GM04504 (cell line): ENCODE measurements around the gene HCRTR1.

Experiments
- DNase-seq: peaks from one replicate; pipeline ENCODE4 v3.0.0-alpha.2; 2012; ENCODE audit warnings: low read depth

HCRTR1 gene

DNA sequence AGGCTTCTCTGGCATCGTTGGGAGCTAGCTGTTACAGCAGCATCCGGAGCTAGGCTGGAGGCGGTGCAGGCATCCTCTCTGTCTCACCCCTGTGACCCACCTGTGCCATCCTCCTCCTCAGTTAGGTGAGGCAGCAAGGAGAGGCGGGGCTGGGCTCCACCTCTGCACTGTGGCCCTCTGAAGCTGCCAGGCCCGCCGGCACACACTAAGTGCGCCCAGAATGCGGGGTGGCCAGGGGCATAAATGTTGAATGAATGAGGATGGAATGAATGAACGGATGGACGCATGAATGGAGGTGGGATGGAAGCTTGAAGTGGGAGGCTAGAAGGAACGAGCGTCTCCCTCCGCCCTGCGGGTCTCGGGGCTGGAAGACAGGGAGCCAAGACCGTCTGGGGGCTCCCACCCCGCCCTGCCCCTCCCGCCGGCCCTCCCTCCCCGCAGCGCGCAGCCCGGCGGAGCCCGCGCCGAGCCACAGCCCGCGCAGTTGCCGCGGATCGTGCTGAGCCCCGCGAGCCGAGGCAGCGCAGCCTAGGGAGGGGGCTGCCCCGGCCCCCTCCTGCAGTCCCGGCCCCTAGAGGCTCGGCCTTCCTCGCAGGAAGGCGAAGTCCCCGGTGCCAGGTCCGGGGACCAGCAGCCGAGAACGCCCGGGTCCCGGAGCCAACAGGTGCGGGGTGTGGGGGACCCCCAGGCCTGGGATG is at the start of gene HCRTR1:
Gene HCRTR1 (plus strand): TSS at position 472 of the 698 bp plus-strand sequence. CDS start 1,504 bp downstream, outside the sequence.
- no peak for DNase-seq

DNA sequence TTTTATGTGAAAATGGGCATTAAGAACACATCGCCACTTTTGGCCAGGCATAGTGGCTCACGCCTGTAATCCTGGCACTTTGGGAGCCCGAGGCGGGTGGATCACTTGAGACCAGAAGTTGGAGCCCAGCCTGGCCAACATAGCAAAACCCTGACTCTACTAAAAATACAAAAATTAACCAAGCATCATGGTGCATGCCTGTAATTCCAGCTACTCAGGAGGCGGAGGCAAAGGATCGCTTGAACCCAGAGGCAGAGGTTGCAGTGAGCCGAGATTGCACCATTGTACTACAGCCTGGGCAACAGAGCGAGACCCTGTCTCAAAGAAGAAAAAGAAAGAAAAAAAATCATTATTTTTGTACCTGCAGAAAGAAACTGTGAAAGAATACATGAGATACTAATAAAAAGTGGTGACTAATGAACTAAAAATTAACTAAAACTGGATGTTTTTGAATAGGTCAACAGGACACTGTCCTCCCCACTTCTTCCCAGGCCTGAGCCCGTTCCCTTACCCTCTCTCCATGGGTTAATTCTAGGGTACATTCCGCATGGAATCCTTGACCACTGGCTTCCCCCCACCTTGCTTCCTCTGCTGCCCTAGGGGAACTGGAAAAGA is 49.4 kb upstream of the HCRTR1 start:
- DNase-seq, result no peak

DNA sequence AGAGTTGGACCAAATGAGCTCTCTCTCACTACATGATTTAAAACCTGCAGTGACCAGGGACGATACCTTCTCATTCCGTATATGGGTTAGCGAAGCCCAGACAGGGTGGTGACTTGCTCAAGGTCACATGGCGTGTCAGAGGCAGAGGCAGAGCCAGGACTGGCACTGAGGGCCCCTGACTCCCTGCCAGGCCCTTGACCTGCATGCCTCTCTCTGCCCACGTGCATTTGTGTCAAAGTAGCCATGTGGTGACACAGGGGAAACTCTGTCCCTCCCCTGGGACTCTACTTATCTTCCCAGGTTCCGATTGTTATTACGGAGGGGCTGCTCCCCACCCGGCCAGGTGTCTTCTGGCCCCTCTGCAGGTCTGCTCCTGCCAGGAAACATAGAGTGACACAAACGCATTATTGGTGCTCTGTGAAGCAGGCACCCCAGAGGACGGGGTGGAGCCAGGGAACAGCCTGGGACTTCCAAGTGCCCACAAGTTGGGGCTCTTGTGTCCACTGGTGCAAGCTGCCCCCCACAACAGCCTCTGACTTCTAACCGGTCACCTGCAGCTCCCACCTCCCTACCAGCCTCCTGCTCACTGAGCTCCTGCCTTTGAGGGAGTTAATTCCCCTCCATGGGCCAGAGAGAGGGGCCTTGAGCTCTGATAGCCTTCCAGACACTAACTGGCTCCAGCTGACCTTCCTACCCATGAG is 48.4 kb upstream of the HCRTR1 start:
- DNase-seq, result no peak

DNA sequence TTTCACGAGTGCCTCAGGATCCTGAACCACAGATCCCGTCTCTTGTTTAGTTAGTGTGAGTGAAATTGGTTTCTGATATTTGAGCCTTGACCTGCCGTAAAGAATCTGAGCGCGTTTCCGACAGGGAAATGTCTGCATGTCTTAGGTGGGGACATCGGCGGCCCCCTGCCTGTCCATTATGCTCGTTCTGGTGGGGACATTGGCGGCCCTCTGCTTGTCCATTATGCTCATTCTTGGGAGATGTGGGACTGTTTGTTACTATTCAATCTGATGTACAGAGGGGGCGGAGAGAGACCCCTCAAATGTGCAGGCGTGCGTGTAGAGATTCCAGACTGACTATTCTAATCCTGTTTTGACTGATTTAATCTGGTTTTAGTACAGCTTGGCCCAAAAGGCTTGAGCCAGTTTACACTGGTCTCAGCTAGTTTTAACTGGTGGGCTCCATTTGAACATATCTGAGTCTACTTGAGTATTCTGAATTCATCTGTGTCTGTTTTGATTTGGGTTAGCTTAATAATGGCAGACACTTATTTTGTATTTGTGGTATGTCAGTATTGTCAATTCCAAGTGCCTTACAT is 47.8 kb upstream of the HCRTR1 start:
- DNase-seq, result no peak

DNA sequence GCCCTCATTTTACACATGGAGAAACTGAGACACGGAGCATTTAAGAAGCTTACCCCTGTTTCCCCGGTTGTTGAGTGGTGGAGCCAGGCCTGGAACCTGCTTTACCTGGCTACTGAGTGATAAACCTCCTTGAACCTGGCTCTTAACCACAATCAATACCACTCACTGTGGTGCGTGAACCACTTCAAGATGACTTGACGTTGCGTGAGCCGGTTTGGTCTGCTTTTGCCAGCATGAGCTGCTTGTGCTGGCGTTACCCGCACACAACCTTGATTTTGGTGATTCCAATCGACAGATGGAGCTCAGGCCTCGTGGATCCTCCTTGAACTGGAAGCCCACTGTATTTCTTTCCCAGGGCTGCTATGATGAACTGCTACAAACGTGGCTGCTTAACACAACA is 47.3 kb upstream of the HCRTR1 start:
- DNase-seq, result no peak

DNA sequence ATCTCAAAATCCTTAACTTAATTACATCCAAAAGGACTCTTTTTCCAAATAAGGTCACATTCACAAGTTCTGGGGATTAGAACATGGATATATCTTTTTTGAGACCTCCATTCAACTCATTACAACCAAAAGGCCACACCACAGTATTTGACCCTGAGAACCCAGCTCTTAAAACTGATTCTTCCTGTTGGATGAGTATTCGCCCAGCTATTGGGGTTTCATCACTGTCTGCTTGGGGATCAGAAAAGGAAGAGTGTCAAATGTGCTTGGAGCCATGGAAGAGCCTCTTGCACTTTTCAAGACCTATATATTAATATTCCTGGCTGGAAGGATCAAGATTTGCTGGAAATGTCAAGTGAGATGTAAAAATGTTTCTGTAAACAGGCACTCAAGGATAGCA is 46.6 kb upstream of the HCRTR1 start:
- DNase-seq, result no peak

DNA sequence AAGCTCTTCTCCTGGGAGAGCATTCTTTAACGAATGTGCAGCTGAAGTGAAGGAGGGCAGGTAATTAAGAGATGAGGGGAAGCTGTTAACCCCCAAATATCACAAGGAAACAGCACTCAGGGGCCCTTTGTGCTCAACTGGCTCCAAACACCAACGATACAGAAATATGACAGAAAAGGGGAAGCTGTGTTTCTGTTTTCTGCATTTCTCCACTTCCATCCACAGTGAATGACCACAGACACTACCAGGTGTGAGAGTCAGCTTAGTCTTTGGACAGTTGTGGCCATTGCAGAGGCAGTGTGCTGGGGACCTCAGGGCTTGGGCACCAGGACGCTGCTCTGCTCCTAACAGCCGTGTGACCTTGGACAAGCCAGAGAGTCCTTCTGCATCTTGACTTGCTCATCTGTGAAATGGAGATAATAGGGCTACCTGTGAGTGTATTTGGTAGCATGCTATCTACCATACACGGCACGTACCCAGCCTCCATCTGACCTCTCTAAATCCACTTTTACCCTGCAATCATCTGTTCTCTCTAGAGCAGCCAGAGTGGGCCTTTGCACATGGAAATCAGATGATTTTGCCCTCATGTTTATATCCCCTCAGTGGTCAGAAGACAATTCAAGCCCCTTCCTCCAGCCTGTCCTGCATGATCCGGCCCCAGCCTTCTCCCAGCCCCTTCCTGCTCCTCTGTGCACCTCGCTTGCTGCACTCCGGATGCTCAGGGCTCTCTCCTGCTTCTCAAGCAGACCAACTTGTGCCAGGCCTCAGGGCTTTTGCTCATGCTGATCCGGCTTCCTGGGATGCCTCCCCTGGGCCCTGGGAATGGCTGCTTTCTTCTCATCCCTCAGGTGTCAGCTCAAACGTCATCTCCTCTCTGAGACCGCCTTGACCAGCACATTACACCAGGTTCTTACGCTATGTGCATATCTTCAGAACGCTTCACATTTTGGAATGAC is 45.9 kb upstream of the HCRTR1 start:
- DNase-seq, result no peak

DNA sequence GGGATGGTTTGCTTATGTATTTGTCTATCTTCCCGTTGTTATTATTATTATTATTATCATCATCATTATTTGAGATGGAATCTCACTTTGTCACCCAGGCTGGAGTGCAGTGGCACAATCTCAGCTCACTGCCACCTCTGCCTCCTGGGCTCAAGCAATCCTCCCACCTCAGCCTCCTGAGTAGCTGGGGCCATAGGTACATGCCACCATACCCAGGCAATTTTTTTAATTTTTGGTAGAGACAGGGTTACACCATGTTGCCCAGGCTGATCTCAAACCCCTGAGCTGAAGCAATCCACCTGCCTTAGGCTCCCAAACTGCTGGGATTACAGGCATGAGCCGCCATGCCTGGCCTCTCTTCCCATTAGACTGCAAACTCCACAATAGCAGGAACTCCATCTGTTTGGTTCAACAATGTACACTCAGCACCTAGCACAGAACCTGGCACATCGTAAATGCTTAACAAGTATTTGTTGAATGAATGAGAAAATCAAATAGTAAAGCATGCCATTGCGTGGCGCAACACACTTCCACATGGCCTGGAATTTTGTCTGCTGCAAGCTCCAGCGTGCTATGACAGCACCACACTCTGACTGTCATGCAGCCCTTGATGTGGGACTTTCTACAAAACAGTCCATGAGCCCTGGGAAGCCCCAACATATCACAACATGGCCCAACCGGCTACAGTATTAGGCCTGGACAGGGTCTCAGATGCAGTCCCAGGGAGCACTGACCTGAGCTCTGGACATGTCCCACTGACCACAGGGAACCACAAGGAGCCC is 45.0 kb upstream of the HCRTR1 start:
- no peak for DNase-seq

DNA sequence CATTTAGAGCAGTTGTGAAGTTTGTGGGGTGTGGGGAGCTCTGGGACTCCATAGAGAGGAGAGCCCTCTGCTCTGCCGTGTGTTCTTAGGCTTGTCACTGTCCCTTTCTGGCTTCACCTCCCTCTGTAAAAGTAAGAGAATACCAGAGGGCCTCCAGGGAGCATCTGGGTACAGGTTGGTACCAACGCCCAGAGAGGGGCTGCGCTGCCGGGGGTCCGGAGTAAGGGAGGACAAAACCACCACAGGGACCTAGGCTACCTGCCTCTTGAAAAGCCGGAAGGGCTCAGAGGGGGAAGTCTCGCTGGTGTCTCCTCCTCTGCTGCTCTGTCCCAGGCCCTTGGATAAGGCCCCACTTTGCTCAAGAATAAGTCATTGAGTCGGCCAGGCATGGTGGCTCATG is 44.2 kb upstream of the HCRTR1 start:
- no peak for DNase-seq

DNA sequence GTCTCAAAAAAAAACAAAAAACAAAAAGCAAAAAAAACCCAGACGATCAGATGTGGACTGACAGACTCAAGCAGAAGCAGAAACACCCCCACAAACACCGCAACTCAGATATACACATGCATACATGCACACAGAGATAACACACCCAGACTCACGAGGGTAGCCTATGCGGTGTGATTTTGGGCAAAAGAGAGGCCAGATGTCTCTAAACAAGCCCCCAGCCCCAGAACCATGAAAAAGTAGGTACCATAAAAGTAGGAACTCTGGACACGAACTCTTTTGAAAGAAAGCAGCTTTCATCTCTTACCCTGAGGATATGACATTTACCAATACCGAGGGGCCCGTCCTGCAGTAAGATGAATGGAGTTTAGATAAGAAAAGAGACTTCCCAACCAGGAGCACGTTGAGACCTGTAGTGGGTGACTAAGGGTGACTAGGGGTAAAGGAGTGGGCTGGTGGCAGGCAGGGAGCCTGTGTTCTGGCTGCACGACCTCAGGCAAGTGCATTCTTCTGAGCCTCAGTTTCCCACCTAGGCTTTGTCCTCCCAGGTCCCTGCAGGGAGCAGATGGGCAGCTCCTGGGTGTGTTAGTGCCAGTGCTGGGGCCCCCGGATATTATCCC is 42.6 kb upstream of the HCRTR1 start:
- no peak for DNase-seq

DNA sequence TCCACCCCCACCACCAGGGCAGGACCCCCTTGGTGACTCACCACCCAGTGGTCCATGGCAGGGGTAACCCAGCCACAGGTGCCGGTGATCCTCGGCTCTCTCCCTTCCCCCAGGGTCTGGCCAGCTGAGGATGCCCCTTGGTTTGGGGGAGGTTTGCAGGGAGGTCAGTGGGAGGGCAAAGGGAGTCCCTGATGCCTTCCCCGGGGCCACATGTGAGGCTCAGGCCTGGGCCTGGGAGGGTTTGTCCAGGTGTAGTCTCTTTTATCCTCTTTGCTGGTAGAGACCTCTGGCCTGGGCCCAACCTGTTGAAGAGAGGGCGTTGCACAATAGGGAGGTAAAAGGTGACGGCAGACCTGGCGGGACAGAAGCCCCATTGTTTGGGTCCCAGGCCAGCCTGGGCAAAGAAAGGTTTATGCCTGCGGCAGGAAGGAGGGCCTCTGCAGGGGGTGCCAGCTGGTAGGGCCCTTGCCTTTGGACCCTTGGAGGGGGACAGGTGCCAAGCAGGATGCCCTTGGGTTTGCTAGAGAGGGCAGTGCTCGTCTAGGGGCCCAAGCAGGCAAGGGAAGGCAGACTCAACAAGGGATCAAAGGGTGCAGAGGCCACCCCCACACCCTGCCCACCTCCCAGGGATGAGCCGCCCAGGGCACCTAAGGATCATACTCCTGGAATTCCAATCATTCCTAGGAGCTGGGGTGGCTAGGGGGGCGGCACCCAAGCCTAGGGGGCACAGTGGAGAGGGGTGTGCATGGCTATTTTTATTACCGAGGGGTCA is 41.9 kb upstream of the HCRTR1 start:
- DNase-seq, result no peak

DNA sequence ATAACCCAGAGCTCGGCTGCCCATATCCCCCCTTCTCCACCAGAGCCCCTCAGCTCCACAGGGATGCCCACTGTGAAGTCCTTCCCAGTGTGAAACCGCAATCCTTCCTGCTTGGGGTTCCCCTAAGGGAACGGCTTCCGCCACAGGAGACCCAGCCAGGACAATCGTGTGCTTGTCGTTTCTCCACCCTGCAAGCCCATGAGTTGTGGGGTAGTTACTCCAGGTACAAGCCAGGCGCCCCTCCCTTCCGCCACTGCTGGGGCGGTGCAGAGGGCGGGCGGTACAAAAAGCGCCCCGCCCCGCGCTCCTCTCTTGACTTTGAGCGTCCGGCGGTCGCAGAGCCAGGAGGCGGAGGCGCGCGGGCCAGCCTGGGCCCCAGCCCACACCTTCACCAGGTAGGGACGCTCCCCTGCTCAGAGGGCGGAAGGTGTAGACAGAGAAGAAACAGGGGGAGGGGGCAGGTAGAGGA is 41.3 kb upstream of the HCRTR1 start, which contains the start of gene TINAGL1:
Gene TINAGL1 (plus strand): TSS at position 315 of the 469 bp plus-strand sequence. CDS start 634 bp downstream, outside the sequence.
- no peak for DNase-seq

DNA sequence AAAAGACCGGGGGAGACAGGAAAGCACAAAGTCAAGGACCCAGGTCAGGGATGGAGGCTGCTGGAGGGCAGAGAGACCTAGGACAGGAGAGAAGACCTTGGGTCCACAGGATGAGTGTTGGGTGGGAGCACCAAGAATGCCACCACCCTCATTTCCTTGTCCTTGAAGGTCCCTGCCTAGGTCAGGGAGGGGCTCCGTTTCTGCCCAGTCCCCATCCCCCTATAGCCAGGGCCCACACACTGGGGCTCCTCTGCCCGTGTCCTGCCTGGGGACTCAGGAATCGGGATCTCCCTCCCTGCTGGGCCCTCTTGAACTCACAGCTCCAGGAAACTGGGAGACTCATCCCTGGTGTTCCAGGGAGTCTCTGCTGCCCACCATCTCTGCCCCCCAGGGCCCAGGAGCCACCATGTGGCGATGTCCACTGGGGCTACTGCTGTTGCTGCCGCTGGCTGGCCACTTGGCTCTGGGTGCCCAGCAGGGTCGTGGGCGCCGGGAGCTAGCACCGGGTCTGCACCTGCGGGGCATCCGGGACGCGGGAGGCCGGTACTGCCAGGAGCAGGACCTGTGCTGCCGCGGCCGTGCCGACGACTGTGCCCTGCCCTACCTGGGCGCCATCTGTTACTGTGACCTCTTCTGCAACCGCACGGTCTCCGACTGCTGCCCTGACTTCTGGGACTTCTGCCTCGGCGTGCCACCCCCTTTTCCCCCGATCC is 40.6 kb upstream of the HCRTR1 start:
- no peak for DNase-seq

DNA sequence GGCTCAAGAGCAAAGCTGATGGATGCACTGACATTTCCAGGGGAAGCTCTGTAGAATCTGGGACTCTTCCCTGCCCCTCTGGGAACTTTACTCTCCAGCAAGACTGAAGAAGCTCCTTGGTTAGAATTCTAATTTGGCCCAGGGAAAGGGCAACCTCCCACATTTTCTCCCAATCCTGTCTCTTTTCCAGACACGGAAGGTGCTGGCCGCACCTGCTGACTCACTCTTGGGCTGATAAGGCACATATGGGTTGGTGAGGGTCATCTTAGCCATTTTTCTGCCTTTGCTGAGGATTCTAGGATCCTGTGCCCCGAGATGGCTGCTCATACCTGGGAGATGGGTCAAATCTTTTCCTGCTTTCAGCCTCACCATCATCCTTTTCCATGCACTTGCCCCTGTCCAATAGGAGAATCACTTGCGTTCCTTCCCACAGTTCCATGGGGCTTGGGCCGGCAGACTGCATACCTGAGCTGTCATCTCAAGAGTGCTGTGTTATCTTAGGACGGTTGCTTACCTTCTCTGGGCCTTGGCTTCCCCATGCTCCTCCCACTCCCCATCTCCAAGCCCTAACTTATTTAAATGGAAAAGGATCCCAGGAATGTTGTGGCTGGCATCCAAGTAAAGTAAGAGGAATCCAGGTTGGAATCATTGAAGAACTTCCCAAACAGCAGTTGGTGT is 39.8 kb upstream of the HCRTR1 start:
- no peak for DNase-seq

DNA sequence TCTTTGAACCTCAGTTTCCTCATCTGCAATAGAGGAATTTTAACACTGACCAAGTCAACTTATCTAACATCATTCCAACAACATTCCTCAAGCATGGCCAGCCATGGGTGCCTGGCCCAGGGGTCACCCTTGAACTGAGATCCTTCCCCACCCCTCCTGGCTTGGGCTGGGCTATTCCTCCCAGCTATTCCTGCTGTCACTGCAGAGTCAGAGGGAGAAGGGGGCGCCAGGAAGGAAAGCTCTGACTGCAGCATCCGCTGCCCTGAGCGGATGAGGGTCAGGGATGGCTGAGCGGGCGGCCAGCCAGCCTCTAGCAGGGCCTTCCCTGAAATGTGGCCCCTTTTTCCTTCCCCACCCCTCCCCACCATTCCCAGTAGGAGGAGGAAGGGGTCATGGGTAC is 38.1 kb upstream of the HCRTR1 start:
- no peak for DNase-seq

DNA sequence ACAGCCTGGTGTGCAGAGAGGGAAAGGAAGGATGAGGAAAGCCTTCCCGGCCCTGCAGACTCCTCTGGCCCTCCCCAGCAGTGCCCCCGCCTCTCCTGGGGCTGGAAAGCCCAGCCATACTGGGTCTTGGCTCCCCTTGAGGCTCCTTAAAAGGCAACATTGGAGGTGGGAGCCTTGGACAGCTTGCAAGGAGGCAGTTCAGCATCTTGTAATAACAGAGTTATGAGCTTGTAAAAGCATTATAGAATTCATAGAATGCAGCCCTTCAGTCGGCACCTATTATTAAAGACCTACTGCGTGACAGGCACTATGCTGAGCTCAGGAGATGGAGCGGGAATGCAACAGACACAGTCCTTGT is 37.0 kb upstream of the HCRTR1 start:
- no peak for DNase-seq

DNA sequence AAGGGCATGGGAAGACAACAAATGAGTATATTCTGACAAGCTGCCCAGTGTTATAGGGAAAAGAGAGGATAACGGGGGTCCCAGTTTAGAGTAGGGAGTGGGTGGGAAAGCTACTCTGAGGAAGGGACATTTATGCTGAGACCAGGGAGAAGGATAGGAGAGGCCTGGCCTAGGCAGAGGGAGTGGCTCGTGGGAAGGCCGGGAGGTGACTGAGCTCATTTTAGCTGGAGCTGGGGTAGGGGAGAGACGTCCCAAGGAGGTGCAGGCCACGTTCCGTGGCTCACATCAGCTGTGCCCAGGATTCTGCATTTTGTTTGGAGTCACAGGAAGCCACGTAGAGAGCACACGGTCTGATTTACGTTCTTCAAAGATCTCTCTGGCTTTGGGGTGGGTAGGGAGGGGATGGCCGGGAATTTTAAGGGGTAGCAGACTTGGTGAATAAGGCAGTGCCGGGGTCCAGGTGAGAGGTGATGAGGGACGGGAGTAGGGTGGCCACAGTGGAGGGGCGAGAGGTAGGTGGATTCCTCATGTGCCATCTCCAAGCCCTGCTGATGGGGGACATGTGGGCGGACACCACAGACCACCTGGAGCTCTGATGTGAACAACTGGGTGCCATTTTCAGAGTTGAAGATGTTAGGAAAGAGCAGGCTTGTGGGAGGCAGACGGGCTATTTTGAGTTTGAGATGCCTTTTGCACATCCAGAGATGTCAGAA is 36.4 kb upstream of the HCRTR1 start:
- DNase-seq, result no peak
